OCI-LY7 (cell line): Measurements from ENCODE around the gene TMPRSS7. TPM values are rescaled to one million over a fixed set of nuclear protein-coding genes. Genes with fewer than 3 reads are reported as not detected.
A peak's percentile ranks its signal among the peaks of the same experiment; 100 is the strongest.

Source experiments
- BruUV-seq: library from RNA; stranded (reverse); fragments of 400-500 nt; replicated peaks from 2 replicates; lab custom pipeline; 2021; lab: Mats Ljungman, UMichigan
- CTCF ChIA-PET: fragments of 300-600 bp; sonication (Branson Sonifier 250); formaldehyde crosslinking; loops from one replicate; lab custom pipeline; 2022; ENCODE audit warnings: antibody characterized with exemption; ENCODE audit not compliant: unreplicated experiment; lab: Charles Lee
- POLR2A ChIA-PET: fragments of 300-600 bp; sonication (Branson Sonifier 250); formaldehyde crosslinking; loops from one replicate; lab custom pipeline; 2022; ENCODE audit warnings: antibody characterized with exemption; lab: Charles Lee
- DNase-seq: peaks from one replicate; pipeline ENCODE4 v3.0.0-alpha.2; 2015; ENCODE audit warnings: low spot score
- H2AFZ ChIP-seq: fragments of 200-600 bp; sonication (generic), shearing (Covaris generic); 2 replicates; pipeline ENCODE4 v1.6.1; 2014; ENCODE audit warnings: mild to moderate bottlenecking, antibody characterized with exemption, low read length, moderate library complexity
- H3K27ac ChIP-seq: fragments of 200-600 bp; sonication (generic); 2 replicates; pipeline ENCODE4 v1.5.1; 2014; ENCODE audit warnings: mixed run types, low read depth, mild to moderate bottlenecking, moderate library complexity, low read length, inconsistent platforms; ENCODE audit not compliant: poor library complexity, severe bottlenecking
- H3K36me3 ChIP-seq: fragments of 200-600 bp; sonication (generic); 2 replicates; pipeline ENCODE4 v1.6.1; 2014; ENCODE audit warnings: mild to moderate bottlenecking, antibody characterized with exemption, low read length, moderate library complexity, mixed read lengths; ENCODE audit not compliant: insufficient read depth
- H3K4me1 ChIP-seq: fragments of 200-600 bp; sonication (generic); 2 replicates; pipeline ENCODE4 v1.5.1; 2014; ENCODE audit warnings: mild to moderate bottlenecking, low read length; ENCODE audit not compliant: insufficient read depth, poor library complexity, severe bottlenecking
- H3K4me2 ChIP-seq: fragments of 200-600 bp; sonication (generic); 2 replicates; pipeline ENCODE4 v1.6.1; 2014; ENCODE audit warnings: mild to moderate bottlenecking, low read length
- H3K4me3 ChIP-seq: fragments of 200-600 bp; sonication (generic); 2 replicates; pipeline ENCODE4 v1.5.1; 2014; ENCODE audit warnings: mild to moderate bottlenecking, low read depth, low read length; ENCODE audit not compliant: poor library complexity, severe bottlenecking
- H3K79me2 ChIP-seq: fragments of 200-600 bp; sonication (generic); 2 replicates; pipeline ENCODE4 v1.6.1; 2016; ENCODE audit warnings: low read depth, mild to moderate bottlenecking, low read length, moderate library complexity, mixed read lengths; ENCODE audit not compliant: insufficient read depth
- H3K9me2 ChIP-seq: fragments of 200-600 bp; sonication (generic); 2 replicates; pipeline ENCODE4 v1.6.1; 2016; ENCODE audit warnings: mild to moderate bottlenecking, low read length, mixed read lengths; ENCODE audit not compliant: insufficient read depth
- H3K9me3 ChIP-seq: fragments of 200-600 bp; sonication (generic); 2 replicates; pipeline ENCODE4 v1.6.1; 2014; ENCODE audit warnings: mild to moderate bottlenecking, mixed run types, low read length, mixed read lengths
- H4K20me1 ChIP-seq: fragments of 200-600 bp; sonication (generic); 2 replicates; pipeline ENCODE4 v1.6.1; 2014; ENCODE audit warnings: mild to moderate bottlenecking, antibody characterized with exemption, low read length, moderate library complexity, mixed read lengths; ENCODE audit not compliant: insufficient read depth
- EZH2phosphoT487 ChIP-seq: fragments of 200-600 bp; sonication (generic); IDR thresholded peaks from 2 replicates; pipeline ENCODE4 v1.6.1; 2018; ENCODE audit warnings: low read depth, borderline replicate concordance, mild to moderate bottlenecking, mixed run types, antibody characterized with exemption, low read length, moderate library complexity, mixed read lengths
- intact Hi-C: fragments of 100-400 bp; cut with micrococcal nuclease; formaldehyde crosslinking; loops from one replicate; pipeline ENCODE4 v1.10.0; 2022; ENCODE audit not compliant: unreplicated experiment
- total RNA-seq, 2 experiments: library from RNA; depleted of rRNA in 1 of 2; stranded (reverse); fragments of >200 nt in 1 of 2; shearing (Covaris generic) in 1 of 2; gene quantifications; 2 replicates each; pipeline ENCODE4 v1.2.3, GENCODE V29; 2014 to 2022
- TF ChIP-seq, protein P1 (sequence below): fragments of 200-600 bp; sonication (generic); conservative IDR thresholded peaks from 2 replicates; pipeline ENCODE4 v1.5.1; 2014; ENCODE audit warnings: mild to moderate bottlenecking, antibody characterized with exemption, low read length, moderate library complexity, mixed read lengths

Gene TMPRSS7
- total RNA-seq, 2 experiments from 2014 or later: not detected

- intact Hi-C loops: no loop called here
- CTCF ChIA-PET: no interaction called here
- BruUV-seq: no TSS peak
Observed at GRCh38 chr3:112119962-112120836, 85.7 kb downstream of the TMPRSS7 start.

DNA sequence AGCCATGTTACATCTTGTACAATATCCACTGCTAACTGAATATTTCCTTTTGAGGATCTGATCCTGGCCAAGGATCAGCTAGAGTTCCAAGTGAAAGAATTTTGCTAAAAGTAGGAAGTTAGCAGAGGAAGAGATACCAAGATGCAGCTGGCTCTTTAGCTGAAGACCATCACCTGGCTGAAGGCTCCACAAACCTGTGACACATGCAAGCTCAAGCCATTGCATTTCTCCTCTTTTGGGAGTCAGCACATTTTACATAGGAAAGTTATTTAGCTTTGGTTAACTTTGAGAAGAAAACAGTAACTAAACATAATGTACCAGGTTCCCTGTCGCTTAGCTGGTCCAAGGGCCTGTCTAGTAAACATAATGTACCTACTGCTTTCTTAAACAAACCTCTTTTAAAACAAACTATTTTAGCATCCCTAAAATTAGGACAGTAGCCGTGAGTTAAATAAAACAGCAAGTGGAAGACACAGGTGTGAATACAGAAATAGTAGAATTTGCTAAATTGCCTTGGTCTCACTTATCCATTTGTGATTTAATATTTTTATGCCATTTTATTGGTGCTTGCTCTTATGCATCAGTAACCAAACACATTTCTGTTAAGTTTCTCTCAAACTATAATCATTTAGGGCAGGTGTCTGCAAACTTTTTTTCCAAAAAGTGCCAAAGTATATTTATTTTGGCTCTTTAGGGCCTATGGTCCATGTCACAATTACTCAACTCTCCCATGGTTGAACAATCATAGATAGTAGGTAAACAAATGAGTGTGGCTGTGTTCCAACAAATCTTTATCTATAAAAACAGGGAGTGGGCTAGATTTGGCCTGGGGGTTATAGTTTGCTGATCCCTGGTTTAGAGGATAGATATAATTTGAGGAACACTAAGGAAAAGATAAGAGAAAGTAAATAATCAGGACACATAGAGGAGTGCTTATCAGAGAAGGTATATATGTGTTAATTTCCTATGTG lies 87.3 kb downstream of the TMPRSS7 start:
- intact Hi-C loops: no loop called here
- H3K9me3 ChIP-seq: no peaks in the 10 kb centered on the region
- BruUV-seq: no TSS peak
- H3K27ac ChIP-seq: peak overlapping the region; percentile 99
- H4K20me1 ChIP-seq: no peaks in the 10 kb centered on the region
- H2AFZ ChIP-seq: no peak overlapping the region
- DNase-seq: peak; percentile 78
- H3K9me2 ChIP-seq: no peaks in the 10 kb centered on the region
- peaks cover 77% of the 10 kb centered on the region for H3K36me3 ChIP-seq
- ChIA-PET CTCF (no interaction called here), POLR2A (interaction anchor here (1.2 to 9.4 kb wide), 3 partner anchors 9 to 12 kb away, joined by 4 to 566 read pairs (median 5); partner anchors contain the start of gene GCSAM)
- TF ChIP-seq, protein P1, sequence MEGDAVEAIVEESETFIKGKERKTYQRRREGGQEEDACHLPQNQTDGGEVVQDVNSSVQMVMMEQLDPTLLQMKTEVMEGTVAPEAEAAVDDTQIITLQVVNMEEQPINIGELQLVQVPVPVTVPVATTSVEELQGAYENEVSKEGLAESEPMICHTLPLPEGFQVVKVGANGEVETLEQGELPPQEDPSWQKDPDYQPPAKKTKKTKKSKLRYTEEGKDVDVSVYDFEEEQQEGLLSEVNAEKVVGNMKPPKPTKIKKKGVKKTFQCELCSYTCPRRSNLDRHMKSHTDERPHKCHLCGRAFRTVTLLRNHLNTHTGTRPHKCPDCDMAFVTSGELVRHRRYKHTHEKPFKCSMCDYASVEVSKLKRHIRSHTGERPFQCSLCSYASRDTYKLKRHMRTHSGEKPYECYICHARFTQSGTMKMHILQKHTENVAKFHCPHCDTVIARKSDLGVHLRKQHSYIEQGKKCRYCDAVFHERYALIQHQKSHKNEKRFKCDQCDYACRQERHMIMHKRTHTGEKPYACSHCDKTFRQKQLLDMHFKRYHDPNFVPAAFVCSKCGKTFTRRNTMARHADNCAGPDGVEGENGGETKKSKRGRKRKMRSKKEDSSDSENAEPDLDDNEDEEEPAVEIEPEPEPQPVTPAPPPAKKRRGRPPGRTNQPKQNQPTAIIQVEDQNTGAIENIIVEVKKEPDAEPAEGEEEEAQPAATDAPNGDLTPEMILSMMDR: no peak
- no peak for TF ChIP-seq EZH2phosphoT487
- peak overlapping the region; percentile 17 for H3K4me3 ChIP-seq
- peaks cover 100% of the 10 kb centered on the region for H3K4me1 ChIP-seq
- H3K79me2 ChIP-seq: peaks cover 36% of the 10 kb centered on the region; the same call in 1 of the 2 replicates
- peak overlapping the region; percentile 57 for H3K4me2 ChIP-seq

More at GRCh38 chr3:112119962-112120836, 85.7 kb downstream of the TMPRSS7 start:
- peaks cover 100% of the 10 kb centered on the region for H3K4me1 ChIP-seq
- H3K9me3 ChIP-seq: no peaks in the 10 kb centered on the region
- peaks cover 22% of the 10 kb centered on the region; the same call in 1 of the 2 replicates for H3K79me2 ChIP-seq
- H3K27ac ChIP-seq: peak overlapping the region; percentile 99
- peak; percentile 86 for DNase-seq
- TF ChIP-seq, protein P1: no peak
- TF ChIP-seq EZH2phosphoT487: no peak
- H3K4me2 ChIP-seq: peak overlapping the region; percentile 57
- H3K4me3 ChIP-seq: peak overlapping the region; percentile 17
- no peaks in the 10 kb centered on the region for H4K20me1 ChIP-seq
- H3K9me2 ChIP-seq: no peaks in the 10 kb centered on the region
- H3K36me3 ChIP-seq: peaks cover 63% of the 10 kb centered on the region
- H2AFZ ChIP-seq: no peak overlapping the region
- POLR2A ChIA-PET: interaction anchor here (0.6 to 9.4 kb wide), 2 partner anchors 11 to 256 kb away, joined by 3 to 566 read pairs; partner anchors contain the start of gene GCSAM
